ENCODE results near the gene UBE2E1. TPM values are rescaled to one million over a fixed set of nuclear protein-coding genes. Genes with fewer than 3 reads are reported as not detected.

The UBE2E1 gene
- total RNA-seq, 1 experiment from 2014 or later: 200 TPM

DNA sequence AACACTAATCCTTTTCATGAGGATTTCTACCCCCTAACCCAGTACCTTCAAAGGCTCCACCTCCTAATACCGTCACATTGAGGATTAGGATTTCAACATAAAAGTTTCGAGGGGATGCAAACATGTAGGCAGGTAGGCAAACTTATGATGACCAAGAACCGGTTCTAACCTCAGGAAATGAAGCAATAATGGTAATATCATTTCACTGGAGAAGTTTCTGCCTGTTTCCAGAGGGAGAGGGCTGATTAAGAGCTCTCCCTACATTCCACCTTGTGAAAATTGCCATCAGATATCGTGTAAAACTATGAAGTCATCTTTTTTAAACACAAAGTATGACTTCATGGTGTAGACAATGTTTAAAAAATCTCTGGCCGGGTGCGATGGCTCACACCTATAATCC, 79.5 kb downstream of the UBE2E1 start:
- Histone ChIP-seq H3K4me2 (ENCODE audit: low read depth, low read length, poor library complexity, severe bottlenecking) (no peak overlapping the region), H3K36me3 (ENCODE audit: insufficient read depth, low read length) (peaks cover 6% of the 10 kb centered on the region; the same call in 1 of the 2 replicates), H3K27me3 (ENCODE audit: low read length) (no peaks in the 10 kb centered on the region), H3K9me3 (ENCODE audit: low read length) (no peaks in the 10 kb centered on the region), H3K4me1 (ENCODE audit: low read length) (peaks cover 7% of the 10 kb centered on the region; the same call in 1 of the 2 replicates), H4K20me1 (ENCODE audit: insufficient read depth, low read depth, low read length) (peaks cover 3% of the 10 kb centered on the region; the same call in 1 of the 2 replicates), H3K9ac (ENCODE audit: low read length) (no peak overlapping the region), H3K27ac (ENCODE audit: low read length) (no peak overlapping the region), H3K9me2 (replicated peaks; ENCODE audit: insufficient read depth, low read length) (no peaks in the 10 kb centered on the region), H3K4me3 (ENCODE audit: low read length) (no peak overlapping the region), H3K79me2 (ENCODE audit: low read length) (peaks cover 94% of the 10 kb centered on the region), H2AFZ (ENCODE audit: low read length) (no peak overlapping the region)
- DNase-seq: no peak

DNA sequence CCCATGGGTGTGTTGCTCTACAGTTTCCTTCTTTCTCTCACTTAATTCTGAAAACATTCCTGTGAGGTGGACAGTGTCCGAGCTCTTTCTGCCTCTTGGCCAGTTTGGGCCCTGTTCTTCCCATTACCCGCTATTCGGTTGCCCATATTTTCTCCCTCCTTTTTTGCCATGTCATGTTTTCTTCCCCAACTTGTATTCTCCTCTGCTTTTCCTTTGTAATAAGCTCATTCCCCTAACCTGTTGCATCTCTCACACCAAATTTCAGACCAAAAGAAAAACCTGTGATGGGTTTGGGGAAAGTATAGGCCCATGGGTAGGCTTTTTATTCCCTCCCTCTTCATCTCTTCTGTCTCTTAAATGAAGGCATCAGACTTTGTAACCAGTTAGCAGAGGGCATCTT, 80.6 kb downstream of the UBE2E1 start:
- H3K36me3 ChIP-seq (ENCODE audit: insufficient read depth, low read length): peaks cover 17% of the 10 kb centered on the region; the same call in 1 of the 2 replicates
- no peak overlapping the region for H3K4me3 ChIP-seq (ENCODE audit: low read length)
- H3K9ac ChIP-seq (ENCODE audit: low read length): no peak overlapping the region
- no peak for DNase-seq
- no peak overlapping the region for H3K27ac ChIP-seq (ENCODE audit: low read length)
- H3K9me2 ChIP-seq (replicated peaks; ENCODE audit: insufficient read depth, low read length): no peaks in the 10 kb centered on the region
- no peak overlapping the region for H3K4me2 ChIP-seq (ENCODE audit: low read depth, low read length, poor library complexity, severe bottlenecking)
- H3K9me3 ChIP-seq (ENCODE audit: low read length): no peaks in the 10 kb centered on the region
- H3K79me2 ChIP-seq (ENCODE audit: low read length): peaks cover 91% of the 10 kb centered on the region
- H3K4me1 ChIP-seq (ENCODE audit: low read length): peaks cover 7% of the 10 kb centered on the region; the same call in 1 of the 2 replicates
- H4K20me1 ChIP-seq (ENCODE audit: insufficient read depth, low read depth, low read length): peaks cover 3% of the 10 kb centered on the region; the same call in 1 of the 2 replicates
- H2AFZ ChIP-seq (ENCODE audit: low read length): no peak overlapping the region
- no peaks in the 10 kb centered on the region for H3K27me3 ChIP-seq (ENCODE audit: low read length)

DNA sequence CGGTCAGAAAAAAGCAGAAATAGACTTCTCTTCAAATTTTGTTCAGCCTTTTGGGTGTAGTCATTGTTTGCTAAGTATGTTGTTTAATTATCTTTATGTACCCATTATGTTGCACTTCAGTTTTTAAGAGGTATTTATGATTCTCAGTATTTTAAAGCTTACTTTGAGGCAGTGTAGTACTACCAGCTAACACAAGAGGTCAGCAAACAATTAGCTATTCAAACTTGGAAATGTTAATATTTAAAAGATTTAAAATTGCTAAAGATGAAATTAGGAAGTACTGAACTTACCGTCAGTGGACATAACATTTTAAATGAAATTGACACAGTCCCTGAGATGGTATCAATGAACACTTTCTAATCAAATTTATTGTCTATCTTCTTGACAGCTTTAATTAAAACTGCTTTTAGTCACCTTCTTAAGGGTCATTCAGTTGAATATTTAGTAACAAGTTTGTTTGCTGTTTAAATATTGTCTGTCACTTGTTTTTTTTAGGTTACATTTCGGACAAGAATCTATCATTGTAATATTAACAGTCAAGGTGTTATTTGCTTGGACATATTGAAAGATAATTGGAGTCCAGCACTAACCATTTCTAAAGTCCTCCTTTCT, 83.0 kb downstream of the UBE2E1 start:
- Histone ChIP-seq H3K27ac (ENCODE audit: low read length) (0 out of 2 replicates have a peak overlapping the region, but pooled peaks have one; percentile 2), H3K4me2 (ENCODE audit: low read depth, low read length, poor library complexity, severe bottlenecking) (no peak overlapping the region)

GRCh38 chr3:23889386-23889785, 83.6 kb downstream of the UBE2E1 start:
- Histone ChIP-seq H3K9me2 (replicated peaks; ENCODE audit: insufficient read depth, low read length) (no peaks in the 10 kb centered on the region), H3K9ac (ENCODE audit: low read length) (no peak overlapping the region), H3K4me1 (ENCODE audit: low read length) (peaks cover 7% of the 10 kb centered on the region; the same call in 1 of the 2 replicates), H4K20me1 (ENCODE audit: insufficient read depth, low read depth, low read length) (peaks cover 3% of the 10 kb centered on the region; the same call in 1 of the 2 replicates), H3K4me3 (ENCODE audit: low read length) (no peak overlapping the region), H3K4me2 (ENCODE audit: low read depth, low read length, poor library complexity, severe bottlenecking) (no peak overlapping the region), H2AFZ (ENCODE audit: low read length) (no peak overlapping the region), H3K79me2 (ENCODE audit: low read length) (peaks cover 62% of the 10 kb centered on the region), H3K27me3 (ENCODE audit: low read length) (no peaks in the 10 kb centered on the region), H3K27ac (ENCODE audit: low read length) (no peak overlapping the region), H3K9me3 (ENCODE audit: low read length) (no peaks in the 10 kb centered on the region), H3K36me3 (ENCODE audit: insufficient read depth, low read length) (peaks cover 34% of the 10 kb centered on the region; the same call in 1 of the 2 replicates)
- no peak for DNase-seq

More for the DNA sequence above, 83.0 kb downstream of the UBE2E1 start:
- H4K20me1 ChIP-seq (ENCODE audit: insufficient read depth, low read depth, low read length): peaks cover 3% of the 10 kb centered on the region; the same call in 1 of the 2 replicates
- no peak overlapping the region for H3K4me3 ChIP-seq (ENCODE audit: low read length)
- no peaks in the 10 kb centered on the region for H3K9me3 ChIP-seq (ENCODE audit: low read length)
- peaks cover 68% of the 10 kb centered on the region for H3K79me2 ChIP-seq (ENCODE audit: low read length)
- no peak overlapping the region for H2AFZ ChIP-seq (ENCODE audit: low read length)
- H3K9me2 ChIP-seq (replicated peaks; ENCODE audit: insufficient read depth, low read length): no peaks in the 10 kb centered on the region
- H3K36me3 ChIP-seq (ENCODE audit: insufficient read depth, low read length): peaks cover 34% of the 10 kb centered on the region; the same call in 1 of the 2 replicates
- peaks cover 7% of the 10 kb centered on the region; the same call in 1 of the 2 replicates for H3K4me1 ChIP-seq (ENCODE audit: low read length)
- peak; percentile 72 for DNase-seq
- H3K27me3 ChIP-seq (ENCODE audit: low read length): no peaks in the 10 kb centered on the region
- no peak overlapping the region for H3K9ac ChIP-seq (ENCODE audit: low read length)

GRCh38 chr3:23889950-23890349, 84.2 kb downstream of the UBE2E1 start:
- Histone ChIP-seq H3K4me3 (ENCODE audit: low read length) (no peak overlapping the region), H3K27ac (ENCODE audit: low read length) (no peak overlapping the region), H4K20me1 (ENCODE audit: insufficient read depth, low read depth, low read length) (peaks cover 3% of the 10 kb centered on the region; the same call in 1 of the 2 replicates), H3K27me3 (ENCODE audit: low read length) (no peaks in the 10 kb centered on the region), H3K79me2 (ENCODE audit: low read length) (peaks cover 56% of the 10 kb centered on the region), H3K4me1 (ENCODE audit: low read length) (peaks cover 7% of the 10 kb centered on the region; the same call in 1 of the 2 replicates), H3K9me2 (replicated peaks; ENCODE audit: insufficient read depth, low read length) (no peaks in the 10 kb centered on the region), H3K4me2 (ENCODE audit: low read depth, low read length, poor library complexity, severe bottlenecking) (no peak overlapping the region), H3K36me3 (ENCODE audit: insufficient read depth, low read length) (peaks cover 34% of the 10 kb centered on the region; the same call in 1 of the 2 replicates), H3K9ac (ENCODE audit: low read length) (no peak overlapping the region), H2AFZ (ENCODE audit: low read length) (no peak overlapping the region), H3K9me3 (ENCODE audit: low read length) (no peaks in the 10 kb centered on the region)
- DNase-seq: no peak

GRCh38 chr3:23894254-23895061, 88.7 kb downstream of the UBE2E1 start:
- peak; percentile 41 for DNase-seq
- Histone ChIP-seq H3K9ac (ENCODE audit: low read length) (no peak overlapping the region), H3K27me3 (ENCODE audit: low read length) (no peaks in the 10 kb centered on the region), H3K36me3 (ENCODE audit: insufficient read depth, low read length) (peaks cover 32% of the 10 kb centered on the region; the same call in 1 of the 2 replicates), H3K9me3 (ENCODE audit: low read length) (no peaks in the 10 kb centered on the region), H3K4me3 (ENCODE audit: low read length) (no peak overlapping the region), H3K9me2 (replicated peaks; ENCODE audit: insufficient read depth, low read length) (no peaks in the 10 kb centered on the region), H3K79me2 (ENCODE audit: low read length) (peaks cover 14% of the 10 kb centered on the region), H3K4me1 (ENCODE audit: low read length) (no peaks in the 10 kb centered on the region), H3K4me2 (ENCODE audit: low read depth, low read length, poor library complexity, severe bottlenecking) (no peak overlapping the region), H2AFZ (ENCODE audit: low read length) (no peak overlapping the region), H3K27ac (ENCODE audit: low read length) (no peak overlapping the region), H4K20me1 (ENCODE audit: insufficient read depth, low read depth, low read length) (no peaks in the 10 kb centered on the region)

DNA sequence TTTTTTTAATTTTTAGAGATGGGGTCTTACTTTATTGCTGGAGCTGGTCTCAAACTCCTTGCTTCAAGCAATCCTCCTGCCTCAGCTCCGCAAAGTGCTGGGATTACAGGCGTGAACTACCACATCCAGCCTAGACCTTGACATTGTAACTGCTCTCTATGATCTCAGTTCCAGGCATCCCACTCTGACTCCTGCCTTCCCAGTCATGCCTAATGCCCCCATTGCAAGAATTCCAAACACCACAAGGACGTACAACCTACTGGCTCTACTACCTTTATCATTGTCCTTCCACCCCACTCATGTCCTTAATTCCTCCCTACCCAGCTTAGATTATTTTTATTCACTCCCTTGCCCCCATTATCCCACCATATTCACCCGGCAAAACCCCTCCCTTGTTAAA, 89.4 kb downstream of the UBE2E1 start:
- Histone ChIP-seq H4K20me1 (ENCODE audit: insufficient read depth, low read depth, low read length) (no peaks in the 10 kb centered on the region), H3K9me3 (ENCODE audit: low read length) (no peaks in the 10 kb centered on the region), H3K27ac (ENCODE audit: low read length) (no peak overlapping the region), H3K9ac (ENCODE audit: low read length) (no peak overlapping the region), H2AFZ (ENCODE audit: low read length) (no peak overlapping the region), H3K27me3 (ENCODE audit: low read length) (no peaks in the 10 kb centered on the region), H3K9me2 (replicated peaks; ENCODE audit: insufficient read depth, low read length) (no peaks in the 10 kb centered on the region), H3K4me2 (ENCODE audit: low read depth, low read length, poor library complexity, severe bottlenecking) (no peak overlapping the region), H3K79me2 (ENCODE audit: low read length) (peaks cover 8% of the 10 kb centered on the region), H3K36me3 (ENCODE audit: insufficient read depth, low read length) (peaks cover 28% of the 10 kb centered on the region; the same call in 1 of the 2 replicates), H3K4me1 (ENCODE audit: low read length) (no peaks in the 10 kb centered on the region), H3K4me3 (ENCODE audit: low read length) (no peak overlapping the region)
- no peak for DNase-seq

GRCh38 chr3:23900744-23901143, 95.0 kb downstream of the UBE2E1 start:
- H3K9me2 ChIP-seq (replicated peaks; ENCODE audit: insufficient read depth, low read length): no peaks in the 10 kb centered on the region
- no peaks in the 10 kb centered on the region for H4K20me1 ChIP-seq (ENCODE audit: insufficient read depth, low read depth, low read length)
- no peak overlapping the region for H2AFZ ChIP-seq (ENCODE audit: low read length)
- no peaks in the 10 kb centered on the region for H3K79me2 ChIP-seq (ENCODE audit: low read length)
- H3K36me3 ChIP-seq (ENCODE audit: insufficient read depth, low read length): peaks cover 3% of the 10 kb centered on the region; the same call in 1 of the 2 replicates
- no peak overlapping the region for H3K4me2 ChIP-seq (ENCODE audit: low read depth, low read length, poor library complexity, severe bottlenecking)
- no peak overlapping the region for H3K9ac ChIP-seq (ENCODE audit: low read length)
- no peaks in the 10 kb centered on the region for H3K27me3 ChIP-seq (ENCODE audit: low read length)
- no peaks in the 10 kb centered on the region for H3K9me3 ChIP-seq (ENCODE audit: low read length)
- no peak overlapping the region for H3K27ac ChIP-seq (ENCODE audit: low read length)
- no peak for DNase-seq
- no peak overlapping the region for H3K4me3 ChIP-seq (ENCODE audit: low read length)
- H3K4me1 ChIP-seq (ENCODE audit: low read length): no peaks in the 10 kb centered on the region

Data from Karpas-422 (cell line).